Breast epithelium (tissue), 3 donors: ENCODE data around the gene SMPDL3B.

Source experiments
- CTCF ChIP-seq, 3 donors: fragments of 450-650 bp; IDR thresholded peaks; one replicate each; pipeline ENCODE4 v1.5.1; 2016 to 2017; ENCODE audit warnings: antibody characterized with exemption in 3 of 3, mild to moderate bottlenecking in 3 of 3, moderate library complexity in 3 of 3
- POLR2A ChIP-seq: fragments of 450-650 bp; IDR thresholded peaks from one replicate; pipeline ENCODE4 v1.6.1; 2016; ENCODE audit warnings: antibody characterized with exemption, mild to moderate bottlenecking, moderate library complexity

- no peak for TF ChIP-seq CTCF (IDR thresholded peaks at IDR 0.05)
- no peak for TF ChIP-seq POLR2A
Observed at GRCh38 chr1:27940297-27940696, 5.5 kb downstream of the SMPDL3B start.
